Vagina (tissue), 2 donors: Measurements from ENCODE around the gene ASIC3. TPM values are rescaled to one million over a fixed set of nuclear protein-coding genes. Genes with fewer than 3 reads are reported as not detected.

Experiments used
- DNase-seq, 2 donors: peaks; one replicate each; pipeline ENCODE4 v3.0.0-alpha.2; 2017; ENCODE audit errors: extremely low spot score in 2 of 2
- H3K27ac ChIP-seq: fragments of 200-600 bp; sonication (generic); one replicate; pipeline ENCODE4 v1.5.1; 2019
- H3K27me3 ChIP-seq: fragments of 200-600 bp; sonication (generic); one replicate; pipeline ENCODE4 v1.5.1; 2019
- H3K36me3 ChIP-seq, 2 donors: fragments of 200-600 bp; sonication (generic); one replicate each; pipeline ENCODE4 v1.5.1; 2017 to 2019
- H3K4me1 ChIP-seq: fragments of 200-600 bp; sonication (generic); one replicate; pipeline ENCODE4 v1.5.1; 2019
- H3K4me3 ChIP-seq, 2 donors: fragments of 200-600 bp; sonication (generic); 1 replicate in 1 of 2; 2 replicates in 1 of 2; pipeline ENCODE4 v1.5.1; 2016 to 2019
- H3K9me3 ChIP-seq: fragments of 200-600 bp; sonication (generic); one replicate; pipeline ENCODE4 v1.5.1; 2019
- CTCF ChIP-seq, 3 experiments: fragments of 450-650 bp in 2 of 3; fragments of 200-600 bp in 1 of 3; sonication (generic) in 1 of 3; IDR thresholded peaks; one replicate each; pipeline ENCODE4 v1.5.1; 2017 to 2019; ENCODE audit warnings: antibody characterized with exemption in 3 of 3, mild to moderate bottlenecking in 2 of 3, moderate library complexity in 2 of 3
- POLR2A ChIP-seq, 2 donors: fragments of 450-650 bp; IDR thresholded peaks; one replicate each; pipeline ENCODE4 v1.6.1; 2017; ENCODE audit warnings: antibody characterized with exemption in 2 of 2, mild to moderate bottlenecking in 2 of 2, moderate library complexity in 2 of 2
- POLR2AphosphoS5 ChIP-seq, 2 donors: sonication (generic); formaldehyde crosslinking; IDR thresholded peaks; one replicate each; pipeline ENCODE4 v1.9.0; 2017; ENCODE audit warnings: antibody characterized with exemption in 2 of 2, mild to moderate bottlenecking in 2 of 2, low read depth in 1 of 2; ENCODE audit not compliant: insufficient read depth in 1 of 2
- intact Hi-C: fragments of 100-400 bp; cut with DNase I; formaldehyde crosslinking; loops from one replicate; pipeline ENCODE4 v1.15.1; 2023
- total RNA-seq: library from RNA; depleted of rRNA; stranded (reverse); fragments of >200 nt; gene quantifications from one replicate; pipeline ENCODE4 v1.2.3, GENCODE V29; 2016

The ASIC3 gene
- total RNA-seq, 1 donor from 2014 or later, result 3.7 TPM

DNA sequence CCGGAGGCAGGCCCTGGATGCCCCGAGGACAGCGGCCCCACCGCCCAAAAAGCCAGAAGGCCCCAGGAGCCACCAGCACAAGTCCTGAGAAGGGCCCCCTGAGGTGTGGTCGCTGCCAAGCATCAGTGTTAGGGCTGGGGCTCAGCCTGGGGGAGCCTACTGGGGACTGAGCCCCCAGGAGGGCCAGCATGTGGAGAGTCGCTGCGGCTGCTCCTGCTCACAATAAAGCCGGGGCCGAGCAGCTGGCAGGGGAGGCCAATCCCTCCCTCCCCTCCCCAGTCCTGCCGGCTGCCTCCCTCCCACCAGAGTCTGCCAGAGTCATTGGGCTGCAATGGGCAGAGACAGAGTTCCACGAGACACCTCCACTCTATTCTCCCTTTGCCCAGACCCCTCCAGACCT is 3.1 kb upstream of the ASIC3 start:
- DNase-seq, result no peak
- no peak for TF ChIP-seq POLR2AphosphoS5 (IDR thresholded peaks at IDR 0.05; ENCODE audit: insufficient read depth in 1 of 2, low read depth in 1 of 2)
- TF ChIP-seq CTCF (IDR thresholded peaks at IDR 0.05), result no peak
- no peak for TF ChIP-seq POLR2A (IDR thresholded peaks at IDR 0.05)
- intact Hi-C loops, result no loop called here
- H3K4me3 ChIP-seq, result no peak overlapping the region
- no peaks in the 10 kb centered on the region for H3K27me3 ChIP-seq
- H3K36me3 ChIP-seq, result peaks cover 0 to 3% of the 10 kb centered on the region in 2 donors
- H3K9me3 ChIP-seq, result no peaks in the 10 kb centered on the region
- peaks cover 16% of the 10 kb centered on the region for H3K4me1 ChIP-seq
- no peak overlapping the region for H3K27ac ChIP-seq

DNA sequence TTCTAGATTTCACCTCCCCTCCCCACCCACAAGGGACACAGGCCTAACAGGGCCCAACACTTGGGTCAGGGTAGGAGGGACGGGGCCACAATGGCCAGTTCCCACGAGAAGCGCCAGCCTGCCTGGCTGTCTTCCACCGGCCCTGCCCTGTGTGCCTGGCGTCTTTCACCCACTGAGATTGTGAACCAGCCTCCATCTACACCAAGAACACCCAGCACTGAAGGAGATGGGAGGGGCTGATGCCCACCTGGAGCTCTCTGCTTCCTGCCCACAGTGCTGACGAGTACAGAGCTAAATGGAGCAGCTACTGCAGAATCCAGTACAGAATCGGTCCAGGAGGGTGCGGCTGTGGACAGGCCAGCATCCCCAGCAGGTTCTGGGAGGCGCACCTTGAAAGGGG is 2.4 kb upstream of the ASIC3 start:
- no peak for DNase-seq
- H3K9me3 ChIP-seq, result no peaks in the 10 kb centered on the region
- peaks cover 0 to 3% of the 10 kb centered on the region in 2 donors for H3K36me3 ChIP-seq
- no peak overlapping the region for H3K4me3 ChIP-seq
- H3K27ac ChIP-seq, result no peak overlapping the region
- intact Hi-C loops, result no loop called here
- peaks cover 19% of the 10 kb centered on the region for H3K4me1 ChIP-seq
- TF ChIP-seq POLR2A (IDR thresholded peaks at IDR 0.05), result no peak
- no peak for TF ChIP-seq POLR2AphosphoS5 (IDR thresholded peaks at IDR 0.05; ENCODE audit: insufficient read depth in 1 of 2, low read depth in 1 of 2)
- TF ChIP-seq CTCF (IDR thresholded peaks at IDR 0.05), result no peak
- H3K27me3 ChIP-seq, result no peaks in the 10 kb centered on the region

GRCh38 chr7:151046603-151047573 is 1.4 kb upstream of the ASIC3 start:
- H3K36me3 ChIP-seq, result peaks cover 0 to 3% of the 10 kb centered on the region in 2 donors
- intact Hi-C loops, result no loop called here
- no peaks in the 10 kb centered on the region for H3K27me3 ChIP-seq
- TF ChIP-seq POLR2A (IDR thresholded peaks at IDR 0.05), result no peak
- peak in 1 of 2 donors; percentile 15 for TF ChIP-seq POLR2AphosphoS5 (IDR thresholded peaks at IDR 0.05; ENCODE audit: insufficient read depth in 1 of 2, low read depth in 1 of 2)
- no peaks in the 10 kb centered on the region for H3K9me3 ChIP-seq
- no peak overlapping the region for H3K4me3 ChIP-seq
- H3K4me1 ChIP-seq, result peaks cover 27% of the 10 kb centered on the region
- no peak overlapping the region for H3K27ac ChIP-seq
- DNase-seq, result no peak

DNA sequence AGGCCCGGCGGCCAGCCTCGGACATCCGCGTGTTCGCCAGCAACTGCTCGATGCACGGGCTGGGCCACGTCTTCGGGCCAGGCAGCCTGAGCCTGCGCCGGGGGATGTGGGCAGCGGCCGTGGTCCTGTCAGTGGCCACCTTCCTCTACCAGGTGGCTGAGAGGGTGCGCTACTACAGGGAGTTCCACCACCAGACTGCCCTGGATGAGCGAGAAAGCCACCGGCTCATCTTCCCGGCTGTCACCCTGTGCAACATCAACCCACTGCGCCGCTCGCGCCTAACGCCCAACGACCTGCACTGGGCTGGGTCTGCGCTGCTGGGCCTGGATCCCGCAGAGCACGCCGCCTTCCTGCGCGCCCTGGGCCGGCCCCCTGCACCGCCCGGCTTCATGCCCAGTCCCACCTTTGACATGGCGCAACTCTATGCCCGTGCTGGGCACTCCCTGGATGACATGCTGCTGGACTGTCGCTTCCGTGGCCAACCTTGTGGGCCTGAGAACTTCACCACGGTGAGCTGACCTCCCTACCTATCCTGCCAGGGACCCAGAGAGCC is 656 bp downstream of the ASIC3 start:
- H3K27me3 ChIP-seq, result no peaks in the 10 kb centered on the region
- TF ChIP-seq CTCF (IDR thresholded peaks at IDR 0.05), result no peak
- no peak for TF ChIP-seq POLR2AphosphoS5 (IDR thresholded peaks at IDR 0.05; ENCODE audit: insufficient read depth in 1 of 2, low read depth in 1 of 2)
- TF ChIP-seq POLR2A (IDR thresholded peaks at IDR 0.05), result no peak
- no peaks in the 10 kb centered on the region for H3K9me3 ChIP-seq
- no peaks in the 10 kb centered on the region for H3K36me3 ChIP-seq
- peaks cover 27% of the 10 kb centered on the region for H3K4me1 ChIP-seq
- intact Hi-C loops, result no loop called here
- no peak for DNase-seq
- no peak overlapping the region for H3K4me3 ChIP-seq
- H3K27ac ChIP-seq, result no peak overlapping the region

DNA sequence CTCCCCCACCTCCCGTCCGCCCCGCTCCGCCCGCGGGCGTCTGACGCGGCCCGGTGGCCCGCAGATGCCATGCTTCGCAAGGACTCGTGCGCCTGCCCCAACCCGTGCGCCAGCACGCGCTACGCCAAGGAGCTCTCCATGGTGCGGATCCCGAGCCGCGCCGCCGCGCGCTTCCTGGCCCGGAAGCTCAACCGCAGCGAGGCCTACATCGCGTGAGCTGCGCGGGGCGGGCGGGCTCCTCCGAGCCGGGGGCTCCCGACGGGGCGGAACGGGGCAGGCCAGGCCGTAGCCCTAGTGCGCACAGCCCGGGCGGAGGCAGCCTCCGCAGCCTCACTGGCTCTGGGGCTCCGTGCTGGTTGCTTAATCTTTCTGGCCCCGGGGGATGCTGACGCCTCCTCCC is 2.8 kb downstream of the ASIC3 start:
- no peaks in the 10 kb centered on the region for H3K9me3 ChIP-seq
- H3K36me3 ChIP-seq, result no peaks in the 10 kb centered on the region
- intact Hi-C loops, result loop anchor here (10.0 kb wide), 1 partner anchor 184 kb away; the partner anchor contains the start of gene CHPF2
- no peak for TF ChIP-seq POLR2AphosphoS5 (IDR thresholded peaks at IDR 0.05; ENCODE audit: insufficient read depth in 1 of 2, low read depth in 1 of 2)
- TF ChIP-seq CTCF (IDR thresholded peaks at IDR 0.05), result no peak
- no peak for TF ChIP-seq POLR2A (IDR thresholded peaks at IDR 0.05)
- H3K27me3 ChIP-seq, result no peaks in the 10 kb centered on the region
- no peak overlapping the region for H3K27ac ChIP-seq
- DNase-seq, result no peak
- peaks cover 27% of the 10 kb centered on the region for H3K4me1 ChIP-seq
- peak overlapping the region in 1 of 2 donors; percentile 15 for H3K4me3 ChIP-seq
